Forelimb muscle (tissue), 1 donor: ENCODE data around the gene TET2. TPM values are rescaled to one million over a fixed set of nuclear protein-coding genes. Genes with fewer than 3 reads are reported as not detected.

ENCODE experiments used
- DNase-seq: peaks from one replicate; pipeline ENCODE4 v3.0.0-alpha.2; 2013; ENCODE audit warnings: low read depth
- polyA plus RNA-seq: library from polyadenylated mRNA; unstranded; fragments of 120-200 nt; gene quantifications from one replicate; pipeline ENCODE4 v1.2.1, GENCODE V29; 2013; ENCODE audit not compliant: insufficient read length

Gene TET2
- polyA plus RNA-seq, 1 donor = 32.4 TPM

GRCh38 chr4:105182211-105182610, 35.5 kb downstream of the TET2 start:
- DNase-seq = no peak

GRCh38 chr4:105184316-105184980, 37.8 kb downstream of the TET2 start:
- DNase-seq = no peak

GRCh38 chr4:105186701-105187161, 40.1 kb downstream of the TET2 start:
- no peak for DNase-seq

GRCh38 chr4:105189855-105190650, 43.4 kb downstream of the TET2 start:
- DNase-seq = no peak

GRCh38 chr4:105191621-105192210, 45.0 kb downstream of the TET2 start:
- no peak for DNase-seq

GRCh38 chr4:105192474-105192873, 45.8 kb downstream of the TET2 start:
- DNase-seq = no peak

GRCh38 chr4:105192910-105193309, 46.2 kb downstream of the TET2 start:
- DNase-seq = no peak

GRCh38 chr4:105193536-105193935, 46.9 kb downstream of the TET2 start:
- no peak for DNase-seq

GRCh38 chr4:105194328-105195231, 47.9 kb downstream of the TET2 start:
- DNase-seq = no peak

- no peak for DNase-seq
Observed at GRCh38 chr4:105196523-105197145, 50.0 kb downstream of the TET2 start.

- no peak for DNase-seq
Observed at GRCh38 chr4:105197777-105198176, 51.1 kb downstream of the TET2 start.

- no peak for DNase-seq
Observed at GRCh38 chr4:105198541-105198940, 51.9 kb downstream of the TET2 start.

- no peak for DNase-seq
Observed at GRCh38 chr4:105206214-105206613, 59.5 kb downstream of the TET2 start.

- DNase-seq = no peak
Observed at GRCh38 chr4:105207386-105207785, 60.7 kb downstream of the TET2 start.

- DNase-seq = no peak
Observed at GRCh38 chr4:105208561-105208960, 61.9 kb downstream of the TET2 start.

- DNase-seq = no peak
Observed at GRCh38 chr4:105210916-105211315, 64.2 kb downstream of the TET2 start.

GRCh38 chr4:105215609-105216313, 69.1 kb downstream of the TET2 start:
- no peak for DNase-seq

- no peak for DNase-seq
Observed at GRCh38 chr4:105225500-105225899, 78.8 kb downstream of the TET2 start.

GRCh38 chr4:105227054-105227453, 80.4 kb downstream of the TET2 start:
- DNase-seq = no peak

- DNase-seq = no peak
Observed at GRCh38 chr4:105230287-105230686, 83.6 kb downstream of the TET2 start.

- no peak for DNase-seq
Observed at GRCh38 chr4:105232374-105232773, 85.7 kb downstream of the TET2 start.
